Vagina (tissue), 2 donors: ENCODE results near the gene CD200R1L.
A peak's percentile ranks its signal among the peaks of the same experiment; 100 is the strongest.

Source experiments
- CTCF ChIP-seq, 3 experiments: fragments of 450-650 bp in 2 of 3; fragments of 200-600 bp in 1 of 3; sonication (generic) in 1 of 3; IDR thresholded peaks; one replicate each; pipeline ENCODE4 v1.5.1; 2017 to 2019; ENCODE audit warnings: antibody characterized with exemption in 3 of 3, mild to moderate bottlenecking in 2 of 3, moderate library complexity in 2 of 3
- POLR2A ChIP-seq, 2 donors: fragments of 450-650 bp; IDR thresholded peaks; one replicate each; pipeline ENCODE4 v1.6.1; 2017; ENCODE audit warnings: antibody characterized with exemption in 2 of 2, mild to moderate bottlenecking in 2 of 2, moderate library complexity in 2 of 2
- POLR2AphosphoS5 ChIP-seq, 2 donors: sonication (generic); formaldehyde crosslinking; IDR thresholded peaks; one replicate each; pipeline ENCODE4 v1.9.0; 2017; ENCODE audit warnings: antibody characterized with exemption in 2 of 2, mild to moderate bottlenecking in 2 of 2, low read depth in 1 of 2; ENCODE audit not compliant: insufficient read depth in 1 of 2

GRCh38 chr3:112776000-112776399 lies 70.7 kb downstream of the CD200R1L start:
- TF ChIP-seq POLR2AphosphoS5 (IDR thresholded peaks at IDR 0.05; ENCODE audit: insufficient read depth in 1 of 2, low read depth in 1 of 2), result peak in 1 of 2 donors; percentile 58
- TF ChIP-seq CTCF (IDR thresholded peaks at IDR 0.05), result no peak
- TF ChIP-seq POLR2A (IDR thresholded peaks at IDR 0.05), result no peak
